Suprapubic skin (tissue), 4 donors: ENCODE results near the gene SECISBP2L. TPM values are rescaled to one million over a fixed set of nuclear protein-coding genes. Genes with fewer than 3 reads are reported as not detected.

ENCODE experiments used
- DNase-seq, 2 donors: peaks; one replicate each; pipeline ENCODE4 v3.0.0-alpha.2; 2019; ENCODE audit warnings: low spot score in 2 of 2
- H3K27ac ChIP-seq: fragments of 200-600 bp; sonication (generic); one replicate; pipeline ENCODE4 v1.5.1; 2019
- H3K27me3 ChIP-seq: fragments of 200-600 bp; sonication (generic); one replicate; pipeline ENCODE4 v1.5.1; 2019
- H3K36me3 ChIP-seq: fragments of 200-600 bp; sonication (generic); one replicate; pipeline ENCODE4 v1.5.1; 2019
- H3K4me1 ChIP-seq: fragments of 200-600 bp; sonication (generic); one replicate; pipeline ENCODE4 v1.5.1; 2019
- H3K4me3 ChIP-seq: fragments of 200-600 bp; sonication (generic); one replicate; pipeline ENCODE4 v1.5.1; 2019; ENCODE audit warnings: mild to moderate bottlenecking
- H3K9me3 ChIP-seq: fragments of 200-600 bp; sonication (generic); one replicate; pipeline ENCODE4 v1.5.1; 2019
- CTCF ChIP-seq, 2 donors: fragments of 200-600 bp in 1 of 2; fragments of 450-650 bp in 1 of 2; sonication (generic) in 1 of 2; IDR thresholded peaks; one replicate each; pipeline ENCODE4 v1.5.1; 2016 to 2019; ENCODE audit warnings: antibody characterized with exemption in 2 of 2, mild to moderate bottlenecking in 1 of 2, moderate library complexity in 1 of 2
- EP300 ChIP-seq: sonication (generic); formaldehyde crosslinking; IDR thresholded peaks from one replicate; pipeline ENCODE4 v1.6.1; 2017; ENCODE audit warnings: antibody characterized with exemption
- POLR2A ChIP-seq, 2 donors: fragments of 450-650 bp; IDR thresholded peaks; one replicate each; pipeline ENCODE4 v1.6.1; 2017; ENCODE audit warnings: antibody characterized with exemption in 2 of 2, mild to moderate bottlenecking in 2 of 2, moderate library complexity in 2 of 2
- POLR2AphosphoS5 ChIP-seq, 3 donors: sonication (generic); formaldehyde crosslinking; IDR thresholded peaks; one replicate each; pipeline ENCODE4 v1.6.1; 2017; ENCODE audit warnings: antibody characterized with exemption in 3 of 3
- WGBS: methylation state at CpG from one replicate; pipeline ENCODE4 v1.1.5; 2018; 5-methylcytosine and 5-hydroxymethylcytosine counted together
- total RNA-seq, 4 donors: library from RNA; depleted of rRNA; stranded (reverse); fragments of >200 nt; gene quantifications; one replicate each; pipeline ENCODE4 v1.1.0, GENCODE V29; 2016

SECISBP2L gene
- total RNA-seq, 4 donors from 2014 or later, result 21.8 to 58.6 (median 38.7) TPM

DNA sequence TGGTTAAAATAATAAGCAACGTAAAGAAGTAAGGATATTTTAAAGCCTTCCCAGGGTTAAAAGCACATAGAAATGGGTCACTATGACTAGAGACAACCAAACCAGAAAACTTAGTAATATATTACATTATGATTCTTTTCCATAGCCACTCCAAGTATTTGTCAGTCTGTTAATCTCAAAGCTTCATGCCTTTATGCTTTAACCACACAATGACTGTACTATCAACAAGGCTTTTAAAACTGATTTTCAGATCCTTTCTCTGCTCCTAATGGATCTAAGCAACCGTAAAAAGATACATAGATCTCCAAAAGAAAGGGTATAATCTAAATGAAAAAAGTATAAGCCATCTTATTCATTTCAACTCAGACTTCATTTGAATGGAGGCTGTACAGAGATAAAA is 14.4 kb downstream of the SECISBP2L start:
- Histone ChIP-seq H3K27ac (no peak overlapping the region), H3K4me3 (no peak overlapping the region), H3K4me1 (no peaks in the 10 kb centered on the region), H3K27me3 (no peaks in the 10 kb centered on the region), H3K36me3 (peaks cover 32% of the 10 kb centered on the region), H3K9me3 (no peaks in the 10 kb centered on the region)
- DNase-seq, result no peak
- WGBS, result 93% methylated on average over 2 of the region's 2 CpGs
- no peak for TF ChIP-seq EP300
- no peak for TF ChIP-seq CTCF (IDR thresholded peaks at IDR 0.05)
- TF ChIP-seq POLR2A (IDR thresholded peaks at IDR 0.05), result no peak
- no peak for TF ChIP-seq POLR2AphosphoS5 (IDR thresholded peaks at IDR 0.05)

- Histone ChIP-seq H3K4me3 (no peak overlapping the region), H3K36me3 (peaks cover 51% of the 10 kb centered on the region), H3K27ac (no peak overlapping the region), H3K4me1 (no peaks in the 10 kb centered on the region), H3K27me3 (no peaks in the 10 kb centered on the region), H3K9me3 (no peaks in the 10 kb centered on the region)
- TF ChIP-seq CTCF (IDR thresholded peaks at IDR 0.05) (no peak), POLR2AphosphoS5 (IDR thresholded peaks at IDR 0.05) (no peak), POLR2A (IDR thresholded peaks at IDR 0.05) (no peak), EP300 (no peak)
- DNase-seq, result no peak
- 75% methylated on average over 1 of the region's 1 CpG for WGBS
These were observed 19.5 kb downstream of the SECISBP2L start for GRCh38 chr15:49026700-49027099.

DNA sequence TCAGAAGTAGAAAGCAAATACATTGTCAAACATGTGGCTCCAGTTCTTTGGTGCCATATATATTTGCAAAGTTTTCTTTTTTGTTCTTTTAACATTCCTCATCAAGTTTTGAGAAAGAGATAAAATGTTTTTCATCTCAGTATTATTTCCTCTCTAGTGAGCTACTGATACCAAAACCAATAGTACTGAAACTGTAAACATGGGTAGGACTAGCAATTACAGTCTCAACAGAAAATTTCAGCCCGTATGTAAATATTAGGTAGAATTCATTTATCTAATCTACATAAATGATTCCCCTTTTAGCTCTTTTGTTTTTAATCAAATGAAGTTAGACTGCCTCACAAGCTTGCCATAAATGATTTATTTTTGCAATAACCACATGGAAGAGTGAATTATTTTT is 21.4 kb downstream of the SECISBP2L start:
- peaks cover 61% of the 10 kb centered on the region for H3K36me3 ChIP-seq
- WGBS, result 84% methylated on average over 1 of the region's 1 CpG
- H3K4me3 ChIP-seq, result no peak overlapping the region

GRCh38 chr15:49023354-49023753 is 22.9 kb downstream of the SECISBP2L start:
- no peaks in the 10 kb centered on the region for H3K9me3 ChIP-seq
- peaks cover 55% of the 10 kb centered on the region for H3K36me3 ChIP-seq
- H3K4me1 ChIP-seq, result no peaks in the 10 kb centered on the region
- no peaks in the 10 kb centered on the region for H3K27me3 ChIP-seq
- H3K4me3 ChIP-seq, result no peak overlapping the region
- no peak for DNase-seq
- no peak overlapping the region for H3K27ac ChIP-seq
- TF ChIP-seq CTCF (IDR thresholded peaks at IDR 0.05) (no peak), POLR2AphosphoS5 (IDR thresholded peaks at IDR 0.05) (no peak), EP300 (no peak), POLR2A (IDR thresholded peaks at IDR 0.05) (no peak)
- WGBS, result 86% methylated on average over 3 of the region's 3 CpGs

More for the DNA sequence above, 21.4 kb downstream of the SECISBP2L start:
- Histone ChIP-seq H3K9me3 (no peaks in the 10 kb centered on the region), H3K27ac (no peak overlapping the region), H3K4me1 (no peaks in the 10 kb centered on the region), H3K27me3 (no peaks in the 10 kb centered on the region)
- TF ChIP-seq POLR2A (IDR thresholded peaks at IDR 0.05) (no peak), EP300 (no peak)
- DNase-seq, result no peak

- H3K9me3 ChIP-seq, result no peaks in the 10 kb centered on the region
- no peak for DNase-seq
- H3K4me3 ChIP-seq, result no peak overlapping the region
- H3K27ac ChIP-seq, result no peak overlapping the region
- no peaks in the 10 kb centered on the region for H3K4me1 ChIP-seq
- TF ChIP-seq CTCF (IDR thresholded peaks at IDR 0.05), result no peak
- H3K36me3 ChIP-seq, result peaks cover 74% of the 10 kb centered on the region
- no peaks in the 10 kb centered on the region for H3K27me3 ChIP-seq
- WGBS, result 71% methylated on average over 2 of the region's 2 CpGs
These were observed 30.4 kb downstream of the SECISBP2L start for GRCh38 chr15:49015896-49016295.

GRCh38 chr15:48999314-48999713 is 46.9 kb downstream of the SECISBP2L start:
- H3K36me3 ChIP-seq, result peaks cover 58% of the 10 kb centered on the region
- DNase-seq, result no peak
- H3K4me1 ChIP-seq, result no peaks in the 10 kb centered on the region
- no peak for TF ChIP-seq EP300
- TF ChIP-seq CTCF (IDR thresholded peaks at IDR 0.05), result no peak
- no peak for TF ChIP-seq POLR2AphosphoS5 (IDR thresholded peaks at IDR 0.05)
- no peak for TF ChIP-seq POLR2A (IDR thresholded peaks at IDR 0.05)
- no peak overlapping the region for H3K27ac ChIP-seq
- WGBS, result 93% methylated on average over 2 of the region's 2 CpGs
- no peak overlapping the region for H3K4me3 ChIP-seq
- no peaks in the 10 kb centered on the region for H3K9me3 ChIP-seq
- H3K27me3 ChIP-seq, result no peaks in the 10 kb centered on the region
